Measurements from ENCODE around the gene FUBP3.
"Not testable (repeated sequence)": the region's sequence is repeated elsewhere in the genome, so short reads cannot be mapped to it uniquely, and the experiment has no call there.

DNA sequence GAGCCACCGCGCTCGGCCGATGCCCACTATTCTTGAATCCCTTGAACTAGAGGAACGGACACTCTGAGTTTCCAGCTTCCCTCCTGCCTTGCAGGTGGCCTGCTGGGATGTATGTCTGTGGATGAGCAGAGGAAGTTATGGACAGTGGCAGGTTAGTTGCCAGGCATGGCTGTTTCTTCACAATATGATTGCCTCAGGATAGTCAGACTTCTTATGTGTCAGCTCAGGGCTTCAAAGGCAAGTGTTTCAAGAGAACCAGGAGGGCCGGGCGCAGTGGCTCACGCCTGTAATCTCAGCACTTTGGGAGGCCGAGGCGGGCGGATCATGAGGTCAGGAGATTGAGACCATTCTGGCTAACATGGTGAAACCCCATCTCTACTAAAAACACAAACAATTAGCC lies 106.6 kb downstream of the FUBP3 start:
- TF ChIP-seq, protein P1, sequence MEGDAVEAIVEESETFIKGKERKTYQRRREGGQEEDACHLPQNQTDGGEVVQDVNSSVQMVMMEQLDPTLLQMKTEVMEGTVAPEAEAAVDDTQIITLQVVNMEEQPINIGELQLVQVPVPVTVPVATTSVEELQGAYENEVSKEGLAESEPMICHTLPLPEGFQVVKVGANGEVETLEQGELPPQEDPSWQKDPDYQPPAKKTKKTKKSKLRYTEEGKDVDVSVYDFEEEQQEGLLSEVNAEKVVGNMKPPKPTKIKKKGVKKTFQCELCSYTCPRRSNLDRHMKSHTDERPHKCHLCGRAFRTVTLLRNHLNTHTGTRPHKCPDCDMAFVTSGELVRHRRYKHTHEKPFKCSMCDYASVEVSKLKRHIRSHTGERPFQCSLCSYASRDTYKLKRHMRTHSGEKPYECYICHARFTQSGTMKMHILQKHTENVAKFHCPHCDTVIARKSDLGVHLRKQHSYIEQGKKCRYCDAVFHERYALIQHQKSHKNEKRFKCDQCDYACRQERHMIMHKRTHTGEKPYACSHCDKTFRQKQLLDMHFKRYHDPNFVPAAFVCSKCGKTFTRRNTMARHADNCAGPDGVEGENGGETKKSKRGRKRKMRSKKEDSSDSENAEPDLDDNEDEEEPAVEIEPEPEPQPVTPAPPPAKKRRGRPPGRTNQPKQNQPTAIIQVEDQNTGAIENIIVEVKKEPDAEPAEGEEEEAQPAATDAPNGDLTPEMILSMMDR (IDR thresholded peaks at IDR 0.05), result not testable (repeated sequence)
- not testable (repeated sequence) for TF ChIP-seq GABPA (IDR thresholded peaks at IDR 0.05; ENCODE audit: low read depth); RXRA (IDR thresholded peaks at IDR 0.05; ENCODE audit: borderline replicate concordance, low read depth)
